Measurements from ENCODE around the gene CAMK1G.

CAMK1G gene

DNA sequence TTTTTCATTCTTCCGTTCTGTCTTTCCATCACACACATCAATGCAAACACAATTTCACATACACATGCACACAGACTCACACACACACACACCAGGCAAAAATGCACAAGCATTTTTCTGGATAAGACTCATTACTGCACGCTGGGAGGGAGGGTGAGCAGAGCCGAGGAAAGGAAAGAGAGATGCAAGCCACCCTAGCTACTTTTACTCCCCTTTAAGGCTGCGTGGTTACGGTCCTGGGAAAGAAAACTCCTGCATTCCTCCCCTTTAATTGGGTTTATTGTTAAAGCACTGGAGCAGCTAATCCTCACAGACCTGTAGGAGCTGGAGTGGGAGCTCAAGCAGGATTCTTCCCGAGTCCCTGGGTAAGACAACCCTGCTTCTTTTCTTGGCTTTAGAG, at the start of gene CAMK1G:
TSS of gene CAMK1G (plus strand) at position 307 of the 400 bp plus-strand sequence. CDS start 11,270 bp downstream, outside the sequence.
- peak; percentile 92 for DNase-seq (ENCODE audit: low read depth)

DNA sequence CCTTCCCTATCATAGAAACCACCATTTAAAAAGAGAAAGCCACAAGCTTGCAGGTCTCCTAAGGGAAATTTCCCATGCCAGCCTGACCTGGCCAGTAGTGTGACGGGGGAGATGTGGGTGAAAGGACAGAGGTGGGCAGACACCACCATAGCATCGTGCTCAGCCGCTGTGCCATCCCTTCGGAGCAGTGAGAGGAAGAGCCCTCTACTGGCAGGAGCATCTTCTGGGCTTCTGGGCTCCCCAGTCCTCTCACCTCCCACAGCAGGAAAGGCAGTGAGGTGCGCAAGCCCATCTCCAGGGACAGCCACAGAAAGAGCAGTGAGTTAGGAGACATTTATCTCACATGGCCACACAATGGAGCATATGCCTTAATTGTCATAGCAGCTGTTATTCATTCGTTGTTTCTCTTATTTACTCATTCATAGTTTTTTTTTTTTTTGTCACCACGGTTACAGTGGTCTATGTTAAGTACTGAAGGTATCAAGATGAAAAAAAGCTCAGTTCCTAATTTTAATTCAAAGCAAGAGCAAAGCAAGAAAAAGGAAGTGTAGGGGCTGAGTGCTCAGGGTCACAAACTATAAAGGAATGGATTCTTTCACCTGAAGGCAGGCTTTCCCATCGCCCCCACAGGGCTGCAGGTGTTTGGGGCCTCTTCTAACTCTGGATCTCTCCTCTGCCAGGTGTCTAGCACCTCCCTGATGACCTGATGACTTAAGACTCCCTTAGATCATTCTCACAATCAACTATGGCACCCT, 48.8 kb upstream of the CAMK1G start:
- DNase-seq (ENCODE audit: low read depth): no peak

DNA sequence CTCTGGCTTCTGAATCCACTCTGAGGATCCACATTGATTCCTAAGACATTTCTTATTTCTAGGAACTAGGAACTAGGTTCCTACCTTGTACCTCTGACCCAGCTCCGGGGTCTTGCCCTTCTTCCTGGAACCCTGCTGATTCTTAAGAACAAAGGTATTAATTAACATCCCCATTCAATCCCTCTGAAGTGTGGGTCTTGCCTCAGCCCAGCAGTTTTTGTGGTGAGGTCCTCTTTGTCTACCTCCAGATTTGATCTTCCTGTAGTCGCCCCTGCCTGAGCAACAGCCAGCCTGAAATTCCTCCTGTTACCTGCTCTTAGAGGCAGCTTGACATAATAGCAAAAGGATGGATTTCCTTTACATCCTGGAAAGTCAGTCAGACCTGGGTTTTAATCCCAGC, 46.7 kb upstream of the CAMK1G start:
- DNase-seq (ENCODE audit: low read depth): no peak

DNA sequence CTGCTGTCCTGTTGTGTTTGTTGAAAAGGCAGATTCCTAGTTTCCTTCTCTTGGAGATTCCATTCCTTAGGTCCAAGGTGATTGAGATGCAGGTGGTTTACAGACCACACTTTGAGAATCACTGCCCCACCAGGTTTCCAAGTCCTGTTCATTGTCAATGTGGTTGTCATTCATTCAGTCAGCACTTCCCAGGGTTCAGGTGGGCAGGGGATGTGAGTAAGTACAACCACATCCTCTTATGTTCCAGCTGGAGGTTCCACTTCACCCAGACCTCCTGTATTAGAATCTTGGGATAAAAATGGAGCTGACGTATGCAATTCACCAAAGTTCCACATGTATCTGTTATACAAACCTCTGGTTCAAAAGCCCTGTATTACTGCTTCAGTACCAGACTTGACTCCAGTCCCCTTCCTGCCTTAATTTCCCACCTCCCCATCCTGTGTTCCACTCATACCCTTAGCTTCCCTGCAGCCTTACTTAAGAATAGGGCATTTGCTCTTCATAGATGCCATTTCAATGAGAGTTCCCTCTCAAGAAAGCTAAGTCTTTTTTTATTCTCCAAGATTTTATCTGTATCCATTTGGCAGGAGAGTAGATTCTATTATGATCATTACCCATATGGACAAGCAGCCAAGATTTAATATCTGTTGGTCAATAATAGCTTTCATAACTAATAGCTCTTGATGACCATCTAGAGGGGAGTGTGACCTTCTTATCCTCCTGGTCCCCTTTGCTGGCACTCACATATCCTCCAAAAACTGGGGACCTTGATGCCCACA, 46.0 kb upstream of the CAMK1G start:
- DNase-seq (ENCODE audit: low read depth): no peak

DNA sequence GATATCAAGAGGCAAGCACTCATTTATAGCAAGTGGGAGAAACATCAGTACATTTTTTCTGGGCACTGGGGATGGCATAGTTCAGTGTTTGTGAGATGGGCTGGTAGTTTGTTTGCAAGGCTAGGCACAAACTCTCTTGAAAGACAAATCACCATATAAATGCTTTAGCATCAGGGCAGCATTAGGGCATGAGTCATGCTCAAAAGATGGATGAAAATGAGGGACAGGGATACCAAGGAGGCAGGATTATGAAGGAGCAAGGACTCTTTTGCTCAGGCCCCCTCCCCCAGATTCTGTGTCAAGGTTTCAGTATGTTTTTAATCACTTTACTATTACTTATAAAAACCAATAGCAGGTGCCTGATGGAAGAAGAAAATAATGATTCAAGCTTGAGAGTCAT, 43.9 kb upstream of the CAMK1G start:
- DNase-seq (ENCODE audit: low read depth): no peak

DNA sequence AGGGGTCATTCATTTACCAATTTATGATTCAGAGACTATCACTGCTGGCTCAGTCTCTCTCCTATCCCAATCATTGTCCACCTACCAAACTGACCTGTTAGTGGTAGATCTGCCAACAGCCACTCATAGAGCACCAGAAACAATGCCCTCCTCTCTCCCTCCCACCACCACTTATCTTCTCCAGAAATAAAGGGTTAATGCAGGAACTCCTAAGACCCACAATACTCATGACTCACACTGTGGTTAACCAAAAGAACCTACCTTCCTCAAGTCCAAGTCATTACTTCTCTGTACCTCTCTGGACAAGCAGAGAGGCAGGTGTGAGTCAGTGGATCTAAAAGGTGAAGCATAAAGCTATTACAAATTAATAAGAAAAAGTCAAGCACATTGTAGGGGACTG, 40.9 kb upstream of the CAMK1G start:
- DNase-seq (ENCODE audit: low read depth): no peak

DNA sequence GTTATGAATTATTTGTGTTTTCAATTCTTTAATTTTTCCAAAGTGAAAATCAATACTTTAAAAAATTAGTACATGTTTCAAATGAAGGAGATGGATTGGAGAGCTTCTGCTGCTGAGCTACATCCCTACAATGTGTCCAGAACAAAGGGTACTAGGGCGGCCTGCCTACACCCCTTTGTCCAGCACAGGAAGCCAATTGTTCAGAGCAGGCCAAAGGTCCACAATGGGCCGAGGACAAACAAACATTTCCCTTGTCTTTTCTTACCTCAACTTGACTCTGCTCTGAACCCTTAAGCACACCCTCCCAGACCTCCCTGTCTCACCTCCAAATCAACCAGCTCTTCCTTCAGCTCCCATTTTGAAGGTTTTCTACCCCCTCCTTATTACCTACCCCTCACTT, 39.4 kb upstream of the CAMK1G start:
- DNase-seq (ENCODE audit: low read depth): no peak

DNA sequence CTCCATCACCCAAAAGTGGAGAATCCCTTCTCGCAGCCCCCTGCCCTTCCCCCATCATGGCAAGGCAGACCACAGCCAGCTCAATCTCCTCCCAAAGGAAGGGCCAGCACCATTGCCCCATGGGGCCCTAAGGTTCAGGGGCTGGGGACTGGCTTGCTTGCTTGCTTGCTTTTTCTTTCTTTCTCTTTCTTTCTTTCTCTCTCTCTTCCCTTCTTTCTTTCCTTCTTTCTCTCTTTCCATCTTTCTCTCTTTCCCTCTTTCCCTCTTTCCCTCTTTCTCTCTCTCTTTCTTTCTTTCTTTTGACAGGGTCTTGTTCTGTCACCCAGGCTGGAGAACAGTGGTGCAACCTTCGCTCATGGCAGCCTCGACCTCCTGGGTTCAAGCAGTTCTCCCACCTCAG, 38.1 kb upstream of the CAMK1G start:
- DNase-seq (ENCODE audit: low read depth): no peak

DNA sequence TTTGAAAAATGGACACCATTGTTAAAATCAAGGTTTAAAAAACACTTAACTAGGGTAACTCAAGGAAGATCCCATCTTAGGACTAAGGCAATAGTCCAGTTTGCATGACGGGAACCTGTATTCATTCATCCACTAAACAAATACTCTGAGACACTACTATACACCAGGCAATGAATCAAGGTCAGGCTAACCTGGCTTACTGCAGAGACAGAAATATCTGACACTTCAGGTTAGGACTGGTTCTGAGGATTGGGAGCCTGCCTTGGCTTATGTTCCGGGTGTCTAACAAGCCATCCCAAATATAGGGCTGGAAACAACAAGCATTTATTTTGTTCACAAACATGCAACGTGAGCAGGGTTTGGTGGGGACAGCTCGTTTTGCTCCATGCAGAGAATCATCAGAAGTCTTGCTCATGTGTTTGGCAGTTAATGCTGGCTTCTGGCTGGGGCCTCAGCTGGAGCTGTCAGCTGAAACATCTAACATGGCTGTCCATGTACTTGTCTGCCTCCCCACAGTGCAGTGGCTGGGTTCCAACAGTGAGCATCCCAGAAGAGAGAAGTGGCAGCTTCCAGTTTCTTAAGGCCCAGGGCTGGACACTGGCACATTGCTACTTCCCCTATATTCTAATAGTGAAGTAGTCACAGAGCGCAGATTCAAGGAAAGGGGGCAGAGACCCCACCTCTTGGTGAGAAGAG, 37.0 kb upstream of the CAMK1G start:
- DNase-seq (ENCODE audit: low read depth): no peak

DNA sequence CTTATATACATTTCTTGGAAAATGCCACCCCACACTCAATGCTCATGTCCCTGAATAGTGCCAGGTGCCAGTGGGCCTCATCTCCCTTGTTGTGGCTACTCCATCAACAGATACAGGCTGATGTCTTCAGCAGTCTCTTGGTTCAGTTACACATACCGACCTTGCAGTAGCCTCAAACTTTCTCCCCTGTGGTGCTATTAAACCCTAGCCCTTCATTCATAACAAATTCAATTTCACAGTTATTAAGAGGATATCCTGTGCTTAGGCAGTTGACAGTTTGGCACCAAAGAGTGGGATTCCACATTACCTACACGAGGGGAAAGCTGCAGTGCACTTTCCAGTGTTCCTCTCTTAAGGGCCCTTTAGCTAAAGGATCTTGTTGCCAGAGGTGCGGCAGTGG, 35.9 kb upstream of the CAMK1G start:
- no peak for DNase-seq (ENCODE audit: low read depth)

DNA sequence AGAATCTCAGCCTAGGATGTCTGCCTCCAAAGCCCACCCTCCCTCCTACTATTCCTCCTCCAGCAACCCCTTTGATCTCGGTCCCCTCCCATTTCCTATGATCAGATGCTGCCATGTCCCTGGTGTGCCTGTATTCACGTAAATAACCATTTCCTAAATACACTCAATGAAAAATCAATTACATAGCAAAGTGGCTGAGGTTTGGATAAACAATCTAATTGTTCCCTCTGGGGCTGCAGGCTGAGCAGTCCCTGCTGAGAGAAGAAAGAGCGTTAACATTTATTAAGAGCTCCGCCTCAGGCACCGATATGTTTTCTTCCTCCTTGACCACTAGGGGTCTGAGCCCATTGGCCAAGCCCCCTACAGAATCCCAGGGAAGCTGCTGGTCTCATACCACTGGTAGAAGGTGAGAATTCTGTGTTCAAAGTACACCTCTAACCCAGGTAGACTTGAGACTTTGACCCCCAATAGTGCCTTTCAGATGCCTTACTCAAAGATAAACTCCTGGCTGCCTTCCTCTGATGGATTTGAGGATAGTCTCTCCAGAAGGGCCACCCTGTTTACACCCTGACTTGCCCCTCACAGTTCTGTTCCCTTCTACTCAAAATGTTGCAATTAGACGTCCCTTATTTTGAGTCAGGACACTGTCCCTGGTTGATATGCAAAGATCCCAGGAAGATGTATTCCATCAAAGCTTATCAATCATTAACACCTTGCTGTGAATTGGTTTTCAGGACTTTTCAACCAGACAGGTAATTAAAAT, 33.9 kb upstream of the CAMK1G start:
- DNase-seq (ENCODE audit: low read depth): no peak

DNA sequence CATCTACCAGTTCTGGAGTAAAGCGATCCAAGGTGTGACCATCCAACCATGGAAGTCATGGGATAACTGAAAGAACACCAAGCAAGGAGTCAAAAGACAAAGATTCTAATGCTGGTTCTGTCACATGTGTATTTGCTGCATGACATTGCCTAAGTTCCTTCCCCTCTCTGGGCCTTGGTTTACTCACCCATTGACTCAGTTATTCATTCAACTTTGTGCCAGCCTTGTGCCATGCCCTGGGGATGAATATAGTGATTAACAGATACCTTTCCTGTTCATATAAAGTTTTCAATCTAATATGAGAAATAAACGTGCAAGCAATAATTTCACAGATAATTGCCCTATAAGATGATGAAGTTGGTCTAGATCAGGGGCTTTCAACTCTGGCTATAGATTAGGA, 33.0 kb upstream of the CAMK1G start:
- no peak for DNase-seq (ENCODE audit: low read depth)

DNA sequence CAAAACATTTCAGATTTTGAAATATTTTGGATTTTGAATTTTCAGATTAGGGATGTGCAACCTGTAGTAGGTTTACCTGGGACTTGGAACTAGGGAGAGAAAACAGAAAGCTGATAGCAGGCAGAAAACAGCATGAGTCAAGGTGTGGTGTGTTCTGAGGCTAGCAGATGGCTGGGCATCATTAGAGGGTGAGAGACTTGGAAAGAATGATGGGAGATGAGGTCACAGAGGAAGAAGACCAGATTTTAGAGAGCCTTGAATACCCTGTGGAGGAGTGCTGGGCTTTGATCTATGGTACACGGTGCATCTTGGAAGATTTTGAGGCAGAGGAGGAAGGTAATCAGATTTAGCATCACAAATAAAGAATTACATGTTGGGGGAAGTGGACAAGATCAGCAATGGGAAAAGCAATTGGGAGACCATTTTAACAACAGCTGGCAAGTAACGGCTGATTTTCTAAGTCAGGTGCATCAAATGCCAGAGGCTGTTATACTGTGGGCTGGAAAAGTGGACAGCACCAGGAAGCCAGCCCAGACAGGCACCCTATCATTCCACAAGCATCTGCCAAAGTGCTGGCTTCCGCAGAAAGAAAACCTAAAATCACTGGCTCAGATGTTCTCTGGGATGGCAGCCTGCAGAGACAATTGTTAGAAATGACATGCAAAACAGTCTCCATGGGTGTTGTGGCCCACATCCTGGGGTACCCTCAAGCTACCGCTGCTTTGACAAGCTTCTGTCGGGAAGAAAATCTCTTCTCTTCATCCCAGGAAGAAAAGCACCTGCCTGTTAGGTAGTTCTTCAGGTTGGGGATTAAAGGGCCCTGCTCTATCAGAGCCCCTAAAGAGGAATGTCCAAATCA, 30.9 kb upstream of the CAMK1G start:
- DNase-seq (ENCODE audit: low read depth): no peak

DNA sequence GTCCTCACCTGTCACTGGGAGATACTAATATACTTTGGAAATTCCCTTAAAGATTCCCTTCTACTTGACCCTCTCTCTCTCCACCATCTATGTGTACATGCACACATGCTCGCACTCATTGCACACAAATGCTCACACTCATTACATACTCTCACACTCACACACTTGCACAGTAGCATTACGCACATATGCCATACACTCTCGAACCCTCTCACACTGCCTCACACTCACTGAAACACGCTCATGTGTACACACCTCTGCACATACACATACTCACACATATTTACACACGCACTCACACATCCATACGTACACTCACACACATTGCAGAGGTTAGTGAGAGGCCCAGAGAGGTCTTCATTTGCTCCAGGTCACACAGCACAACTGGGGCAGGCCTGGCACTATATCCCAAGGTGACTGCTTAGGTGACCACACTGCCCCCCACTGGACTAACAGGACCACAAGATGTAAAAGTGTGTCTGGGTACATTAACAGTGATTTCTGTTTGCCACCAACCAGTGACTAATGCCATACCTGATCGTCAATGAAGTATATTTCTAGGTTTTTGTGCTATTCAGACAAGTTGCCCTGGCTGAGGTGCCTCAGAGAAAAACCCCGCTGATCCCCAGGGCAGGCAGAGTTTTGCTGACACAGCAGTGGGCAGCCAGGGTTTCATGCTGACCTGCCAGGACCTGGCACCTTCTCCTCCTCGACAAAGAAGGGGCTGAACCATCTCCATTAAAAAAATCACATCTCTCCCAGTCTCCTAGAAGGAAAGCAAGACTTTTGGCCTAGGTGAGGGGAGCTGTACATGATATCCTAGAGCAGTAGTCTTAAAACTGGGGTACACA, 28.5 kb upstream of the CAMK1G start:
- DNase-seq (ENCODE audit: low read depth): no peak

DNA sequence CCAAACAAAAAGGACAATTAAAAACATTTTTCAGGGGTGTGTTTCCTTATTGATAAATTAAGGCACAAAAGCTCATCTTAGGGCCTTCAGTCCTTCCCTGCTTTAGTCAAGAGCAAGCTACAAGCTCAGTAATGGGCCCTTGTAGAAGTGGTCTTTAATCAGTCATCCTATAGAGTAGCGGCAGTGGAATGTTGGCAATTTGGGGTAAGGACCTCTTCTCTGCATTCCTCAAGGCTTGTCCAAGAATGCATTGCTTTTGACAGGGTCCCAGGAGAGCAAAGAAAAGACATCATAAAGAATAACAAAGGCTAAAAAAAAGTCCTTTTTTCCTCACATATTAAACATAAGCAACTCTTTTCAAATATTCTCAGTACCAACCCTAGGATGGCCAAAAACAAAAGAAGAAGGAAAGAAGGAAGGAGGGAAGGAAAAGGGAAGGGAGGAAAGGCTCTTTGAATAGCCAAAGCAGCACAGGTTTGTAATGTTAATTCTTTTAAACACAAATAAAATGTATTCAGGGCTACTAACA, 27.3 kb upstream of the CAMK1G start:
- peak; percentile 11 for DNase-seq (ENCODE audit: low read depth)

DNA sequence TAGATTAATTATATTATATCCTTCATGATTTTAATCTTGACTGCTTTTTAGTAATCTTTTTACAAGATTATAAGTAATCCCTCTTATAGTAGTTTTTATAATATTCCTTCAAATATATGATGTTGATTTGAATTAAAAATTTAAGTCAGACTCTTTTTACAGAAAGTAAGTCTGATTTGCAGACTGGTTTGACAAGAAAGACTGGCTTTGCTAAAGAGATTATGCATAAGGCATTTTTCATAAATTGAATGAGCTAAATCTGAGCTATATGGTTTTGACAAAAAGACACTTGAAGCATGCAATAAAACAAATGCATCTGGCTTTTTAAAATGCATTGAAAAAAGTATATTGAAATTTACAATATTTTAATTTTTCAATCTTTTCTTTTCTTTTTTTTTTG, 26.3 kb upstream of the CAMK1G start:
- DNase-seq (ENCODE audit: low read depth): no peak

DNA sequence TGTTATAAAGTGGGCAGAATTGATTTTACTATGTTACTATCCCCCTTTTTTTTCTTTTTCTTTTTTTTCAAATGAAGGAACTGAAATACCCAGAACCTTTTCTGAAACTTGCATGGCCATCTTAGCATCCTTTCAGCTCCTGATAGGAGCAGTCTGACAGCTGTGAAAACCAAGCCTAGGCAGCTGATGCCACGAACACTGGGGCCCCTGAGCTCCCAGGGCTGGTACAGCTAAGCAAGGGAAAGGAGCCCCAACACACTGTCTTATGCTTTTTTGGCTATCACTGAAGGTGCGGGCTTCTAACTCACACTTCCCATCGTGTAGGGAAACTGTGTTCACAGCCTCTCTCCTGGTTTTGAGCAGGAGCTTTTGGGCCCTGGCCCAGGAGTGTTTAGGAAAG, 23.0 kb upstream of the CAMK1G start:
- DNase-seq (ENCODE audit: low read depth): no peak

DNA sequence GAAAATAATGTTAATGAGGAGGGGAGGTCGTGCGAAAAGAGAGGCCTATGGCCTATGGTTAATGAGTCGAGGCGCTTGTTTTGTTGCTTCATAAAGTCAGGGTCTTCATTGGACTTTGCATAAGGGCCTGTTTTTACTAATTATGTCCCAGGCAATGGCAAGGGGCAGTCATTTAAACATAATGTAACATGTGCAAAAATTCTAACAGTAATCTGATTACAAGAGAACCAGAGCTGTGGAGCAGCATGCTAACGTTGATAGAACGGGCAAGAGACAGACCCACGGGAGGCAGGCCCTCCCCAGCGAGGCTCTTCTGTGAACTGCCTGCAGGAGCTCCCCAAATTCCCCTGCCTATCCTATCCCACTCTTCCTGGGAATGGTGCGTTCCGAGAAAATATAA, 22.6 kb upstream of the CAMK1G start:
- DNase-seq (ENCODE audit: low read depth): no peak

DNA sequence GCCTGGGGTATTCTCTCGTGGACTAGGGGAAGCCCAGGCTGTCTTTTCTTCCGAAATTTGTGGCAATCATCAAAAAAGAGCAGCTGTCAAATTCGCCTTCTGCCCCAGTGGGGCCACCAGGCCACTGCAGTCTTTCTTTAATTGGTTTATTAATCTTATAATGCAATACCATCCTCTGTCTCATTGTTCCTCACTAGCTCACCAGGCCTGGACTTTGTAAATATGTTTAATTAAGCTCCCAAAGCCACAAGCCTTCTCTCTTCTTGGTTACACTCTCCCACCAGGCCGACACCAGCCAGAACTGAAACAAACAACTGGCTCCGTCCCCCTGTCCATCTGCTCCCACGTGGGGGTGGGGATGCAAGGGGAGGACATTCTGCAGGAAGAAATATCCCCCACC, 22.0 kb upstream of the CAMK1G start:
- DNase-seq (ENCODE audit: low read depth): no peak

DNA sequence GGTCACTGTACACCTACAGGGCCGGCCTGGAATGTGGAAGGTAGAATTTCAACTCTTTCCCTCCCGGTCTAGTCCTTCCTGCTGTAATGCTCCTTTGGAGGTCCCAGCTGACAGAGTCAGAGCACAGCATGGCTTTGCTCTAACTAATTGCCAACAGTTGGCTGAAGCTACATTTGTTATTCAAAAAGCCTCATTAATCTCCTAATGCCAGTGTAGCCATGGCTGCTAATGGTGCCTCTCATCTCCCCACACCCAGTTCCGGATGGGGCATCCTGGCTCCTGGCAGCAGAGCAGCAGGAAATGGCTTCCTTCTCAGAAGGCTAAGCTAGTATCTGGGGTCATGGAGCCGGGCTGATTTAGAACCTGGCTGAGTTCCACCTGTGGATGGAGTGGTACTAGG, 18.7 kb upstream of the CAMK1G start:
- no peak for DNase-seq (ENCODE audit: low read depth)
